ENCODE results near the gene CHMP5. TPM values are rescaled to one million over a fixed set of nuclear protein-coding genes. Genes with fewer than 3 reads are reported as not detected.

Gene CHMP5
- total RNA-seq, 1 donor from 2014 or later: 76.7 TPM

- no peak for DNase-seq (ENCODE audit: low read depth)
- TF ChIP-seq CTCF (conservative IDR thresholded peaks at IDR 0.05; ENCODE audit: low read depth, low read length): no peak
Measured at GRCh38 chr9:33242609-33243134, 22.2 kb upstream of the CHMP5 start.

GRCh38 chr9:33244137-33244784 lies 20.6 kb upstream of the CHMP5 start:
- no peak for TF ChIP-seq CTCF (conservative IDR thresholded peaks at IDR 0.05; ENCODE audit: low read depth, low read length)
- DNase-seq (ENCODE audit: low read depth): no peak
- no peak overlapping the region for H3K4me3 ChIP-seq (ENCODE audit: low read depth, low read length)

More at GRCh38 chr9:33242609-33243134, 22.2 kb upstream of the CHMP5 start:
- H3K4me3 ChIP-seq (ENCODE audit: low read depth, low read length): no peak overlapping the region

GRCh38 chr9:33245341-33245740 lies 19.5 kb upstream of the CHMP5 start:
- no peak for DNase-seq (ENCODE audit: low read depth)
- no peak for TF ChIP-seq CTCF (conservative IDR thresholded peaks at IDR 0.05; ENCODE audit: low read depth, low read length)
- H3K4me3 ChIP-seq (ENCODE audit: low read depth, low read length): no peak overlapping the region

GRCh38 chr9:33246269-33246860 lies 18.5 kb upstream of the CHMP5 start:
- TF ChIP-seq CTCF (conservative IDR thresholded peaks at IDR 0.05; ENCODE audit: low read depth, low read length): no peak
- DNase-seq (ENCODE audit: low read depth): no peak
- no peak overlapping the region for H3K4me3 ChIP-seq (ENCODE audit: low read depth, low read length)

GRCh38 chr9:33248606-33249005 lies 16.2 kb upstream of the CHMP5 start:
- TF ChIP-seq CTCF (conservative IDR thresholded peaks at IDR 0.05; ENCODE audit: low read depth, low read length): no peak
- H3K4me3 ChIP-seq (ENCODE audit: low read depth, low read length): no peak overlapping the region
- DNase-seq (ENCODE audit: low read depth): no peak

GRCh38 chr9:33249087-33249658 lies 15.7 kb upstream of the CHMP5 start:
- no peak for TF ChIP-seq CTCF (conservative IDR thresholded peaks at IDR 0.05; ENCODE audit: low read depth, low read length)
- no peak for DNase-seq (ENCODE audit: low read depth)

More at GRCh38 chr9:33249087-33249658, 15.7 kb upstream of the CHMP5 start:
- H3K4me3 ChIP-seq (ENCODE audit: low read depth, low read length): no peak overlapping the region

All from epithelial cell of proximal tubule (primary cell).